Measurements from ENCODE around the gene DYNC2LI1.

Gene DYNC2LI1

DNA sequence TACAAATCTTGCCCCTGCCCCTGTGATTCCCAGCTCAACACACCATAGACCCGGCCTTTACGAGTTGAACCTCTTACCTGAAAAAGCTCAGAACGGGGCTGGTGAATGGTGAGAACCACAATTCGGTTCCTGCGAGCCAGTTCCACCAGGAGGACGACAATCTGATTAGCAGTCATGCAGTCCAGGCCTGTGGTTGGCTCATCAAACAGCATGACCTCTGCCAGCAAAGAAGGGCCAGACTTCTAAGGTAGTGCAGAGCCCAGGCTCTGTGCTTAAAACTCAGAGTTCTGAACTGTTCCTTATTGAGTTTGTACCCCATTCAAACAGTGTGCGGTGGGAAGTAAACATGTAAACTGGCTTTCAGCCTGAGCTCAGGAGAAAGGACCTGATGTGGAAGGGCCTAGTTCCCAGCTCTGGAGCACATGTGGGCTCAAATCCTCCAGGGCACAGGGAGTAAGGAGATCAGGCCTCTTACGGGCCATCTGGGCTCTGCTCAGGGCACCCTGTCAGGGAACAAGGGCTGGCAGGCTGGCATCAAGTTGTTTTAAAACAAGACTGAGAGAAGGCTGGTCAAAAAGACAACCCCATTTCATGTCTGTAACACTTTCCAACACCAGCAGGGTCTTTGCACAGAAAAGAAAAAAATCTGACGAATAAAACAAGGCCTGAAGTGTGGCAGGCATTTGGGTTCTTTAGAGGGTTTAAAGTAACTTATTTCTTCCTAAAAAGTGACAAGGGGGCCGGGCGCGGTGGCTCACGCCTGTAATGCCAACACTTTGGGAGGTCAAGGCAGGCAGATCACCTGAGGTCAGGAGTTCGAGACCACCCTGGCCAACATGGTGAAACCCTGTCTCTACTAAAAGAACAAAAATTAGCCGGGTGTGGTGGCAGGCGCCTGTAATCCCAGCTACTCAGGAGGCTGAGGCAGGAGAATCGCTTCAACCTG, 52.7 kb downstream of the DYNC2LI1 start:
- H3K27ac ChIP-seq = no peak overlapping the region
- no peak for DNase-seq
- no peak overlapping the region for H3K4me3 ChIP-seq (ENCODE audit: low read depth, low read length)
- H3K27me3 ChIP-seq (ENCODE audit: insufficient read depth, low read depth, severe bottlenecking) = no peaks in the 10 kb centered on the region
- H3K9me3 ChIP-seq (ENCODE audit: severe bottlenecking) = no peaks in the 10 kb centered on the region
- H3K36me3 ChIP-seq = no peaks in the 10 kb centered on the region
- TF ChIP-seq, protein P1, sequence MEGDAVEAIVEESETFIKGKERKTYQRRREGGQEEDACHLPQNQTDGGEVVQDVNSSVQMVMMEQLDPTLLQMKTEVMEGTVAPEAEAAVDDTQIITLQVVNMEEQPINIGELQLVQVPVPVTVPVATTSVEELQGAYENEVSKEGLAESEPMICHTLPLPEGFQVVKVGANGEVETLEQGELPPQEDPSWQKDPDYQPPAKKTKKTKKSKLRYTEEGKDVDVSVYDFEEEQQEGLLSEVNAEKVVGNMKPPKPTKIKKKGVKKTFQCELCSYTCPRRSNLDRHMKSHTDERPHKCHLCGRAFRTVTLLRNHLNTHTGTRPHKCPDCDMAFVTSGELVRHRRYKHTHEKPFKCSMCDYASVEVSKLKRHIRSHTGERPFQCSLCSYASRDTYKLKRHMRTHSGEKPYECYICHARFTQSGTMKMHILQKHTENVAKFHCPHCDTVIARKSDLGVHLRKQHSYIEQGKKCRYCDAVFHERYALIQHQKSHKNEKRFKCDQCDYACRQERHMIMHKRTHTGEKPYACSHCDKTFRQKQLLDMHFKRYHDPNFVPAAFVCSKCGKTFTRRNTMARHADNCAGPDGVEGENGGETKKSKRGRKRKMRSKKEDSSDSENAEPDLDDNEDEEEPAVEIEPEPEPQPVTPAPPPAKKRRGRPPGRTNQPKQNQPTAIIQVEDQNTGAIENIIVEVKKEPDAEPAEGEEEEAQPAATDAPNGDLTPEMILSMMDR (IDR thresholded peaks at IDR 0.05; ENCODE audit: low read depth, low read length) = no peak

DNA sequence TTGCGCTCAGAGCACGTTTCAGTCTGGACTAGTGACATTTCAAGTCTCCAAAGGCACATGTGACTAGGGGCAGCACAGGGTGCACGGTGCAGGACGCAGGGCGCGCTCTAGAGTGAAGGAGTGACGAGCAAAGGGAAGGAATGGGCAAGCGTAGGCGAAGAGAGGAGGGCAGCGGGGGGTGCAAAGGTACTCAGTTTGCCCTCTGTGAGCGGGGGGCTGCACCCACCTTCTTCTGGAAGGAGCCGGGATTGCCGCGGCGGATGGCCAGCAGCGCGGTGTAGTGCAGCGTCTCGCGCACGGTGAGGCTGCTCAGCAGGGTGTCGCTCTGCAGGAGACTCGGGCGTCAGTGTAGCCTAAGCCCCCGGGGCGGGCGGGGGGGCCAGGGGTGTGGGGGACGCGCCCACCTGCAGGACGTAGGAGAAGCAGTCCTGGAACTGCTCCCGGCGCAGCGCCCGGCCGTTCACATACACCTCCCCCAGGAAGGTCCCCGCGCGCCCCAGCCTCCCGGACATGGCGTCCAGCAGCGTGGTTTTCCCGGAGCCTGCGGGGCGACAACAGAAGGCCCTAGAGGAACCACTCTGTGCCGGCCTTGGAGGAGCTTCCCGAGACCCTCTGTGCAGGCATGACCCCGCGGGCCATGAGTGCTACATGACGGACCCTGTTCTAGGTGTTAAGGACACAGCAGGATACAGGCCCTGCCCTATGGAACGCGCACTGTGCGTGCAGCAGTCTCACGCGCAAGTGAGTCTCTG, 57.9 kb downstream of the DYNC2LI1 start:
- peak; percentile 43 for DNase-seq
- TF ChIP-seq, protein P1 (IDR thresholded peaks at IDR 0.05; ENCODE audit: low read depth, low read length) = no peak
- Histone ChIP-seq H3K36me3 (no peaks in the 10 kb centered on the region), H3K27me3 (ENCODE audit: insufficient read depth, low read depth, severe bottlenecking) (no peaks in the 10 kb centered on the region), H3K4me3 (ENCODE audit: low read depth, low read length) (peak overlapping the region; percentile 41), H3K27ac (no peak overlapping the region), H3K9me3 (ENCODE audit: severe bottlenecking) (no peaks in the 10 kb centered on the region)

DNA sequence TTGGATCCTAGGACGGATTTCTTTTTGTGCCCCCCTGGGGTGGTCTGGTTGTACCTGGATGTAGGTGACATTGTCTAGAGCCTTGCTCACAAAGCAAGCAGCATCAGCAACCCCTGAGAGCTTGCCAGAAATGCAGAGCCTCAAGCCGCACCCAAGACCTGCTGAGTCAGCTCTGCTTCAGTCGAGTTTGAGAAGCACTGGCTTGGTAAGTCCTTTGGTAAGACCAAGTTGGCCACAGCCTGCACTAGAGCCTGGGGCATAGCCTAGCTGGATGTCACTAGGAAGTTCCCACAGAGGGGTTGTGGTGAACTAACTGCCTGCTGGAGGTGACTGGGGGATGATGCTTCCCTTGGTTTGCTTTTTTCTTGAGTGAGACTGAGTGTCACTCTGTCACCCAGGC, 58.6 kb downstream of the DYNC2LI1 start:
- H3K4me3 ChIP-seq (ENCODE audit: low read depth, low read length) = no peak overlapping the region
- no peak for DNase-seq
- H3K9me3 ChIP-seq (ENCODE audit: severe bottlenecking) = no peaks in the 10 kb centered on the region
- no peaks in the 10 kb centered on the region for H3K27me3 ChIP-seq (ENCODE audit: insufficient read depth, low read depth, severe bottlenecking)
- H3K27ac ChIP-seq = no peak overlapping the region
- TF ChIP-seq, protein P1 (IDR thresholded peaks at IDR 0.05; ENCODE audit: low read depth, low read length) = no peak
- no peaks in the 10 kb centered on the region for H3K36me3 ChIP-seq

DNA sequence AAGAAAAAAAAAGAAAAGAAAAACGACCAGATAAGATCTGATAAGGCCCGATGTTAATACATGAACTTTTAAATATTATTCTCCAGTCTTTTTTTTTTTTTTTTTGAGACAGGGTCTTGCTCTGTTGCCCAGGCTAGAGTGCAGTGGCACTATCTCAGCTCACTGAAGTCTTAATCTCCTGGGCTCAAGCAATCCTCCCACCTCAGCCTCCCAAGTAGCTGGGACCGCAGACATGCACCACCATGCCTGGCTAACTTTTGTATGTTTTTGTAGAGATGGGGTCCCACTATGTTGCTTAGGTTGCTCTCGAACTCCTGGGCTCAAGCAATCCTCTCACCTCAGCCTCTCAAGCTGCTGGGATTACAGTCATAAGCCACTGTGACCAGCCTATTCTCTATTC, 63.2 kb downstream of the DYNC2LI1 start:
- H3K27me3 ChIP-seq (ENCODE audit: insufficient read depth, low read depth, severe bottlenecking) = no peaks in the 10 kb centered on the region
- TF ChIP-seq, protein P1 (IDR thresholded peaks at IDR 0.05; ENCODE audit: low read depth, low read length) = no peak
- H3K4me3 ChIP-seq (ENCODE audit: low read depth, low read length) = no peak overlapping the region
- no peaks in the 10 kb centered on the region for H3K9me3 ChIP-seq (ENCODE audit: severe bottlenecking)
- H3K36me3 ChIP-seq = no peaks in the 10 kb centered on the region
- H3K27ac ChIP-seq = no peak overlapping the region
- DNase-seq = no peak

DNA sequence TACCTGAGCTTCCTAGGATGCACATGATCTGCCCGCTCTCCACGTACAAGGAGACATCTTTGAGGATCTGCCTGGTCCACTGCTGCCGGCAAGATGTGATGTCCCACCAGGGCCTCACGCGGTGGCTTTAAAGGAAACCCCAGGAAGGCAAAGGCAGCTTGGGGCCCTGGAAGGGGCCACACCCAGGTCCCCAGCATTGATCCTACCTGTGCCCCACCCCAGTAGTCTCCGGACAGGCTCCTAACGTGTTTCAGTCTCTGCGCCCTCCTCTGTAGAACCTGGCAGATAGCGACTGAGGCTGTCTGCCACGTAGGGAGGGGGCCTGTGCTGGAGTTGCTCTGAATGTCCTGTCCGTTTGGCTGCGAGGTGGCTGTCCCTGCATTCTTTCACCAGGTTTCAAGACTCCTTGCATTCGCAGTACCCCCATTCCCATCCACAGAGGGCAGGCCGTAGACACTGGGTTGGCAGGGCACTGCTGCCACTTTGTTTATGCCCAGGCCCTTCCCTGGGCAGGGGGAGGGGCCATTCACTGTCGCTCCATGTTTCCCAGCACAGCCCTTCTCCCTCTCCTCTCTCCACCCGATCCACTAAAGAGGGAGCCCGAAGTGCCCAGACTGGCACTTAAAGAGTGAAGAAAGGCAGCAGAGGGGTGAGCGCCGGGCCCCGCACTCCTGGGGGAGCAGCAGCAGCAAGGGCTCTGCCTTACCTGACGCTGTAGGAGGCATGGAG, 64.2 kb downstream of the DYNC2LI1 start:
- TF ChIP-seq, protein P1 (IDR thresholded peaks at IDR 0.05; ENCODE audit: low read depth, low read length) = no peak
- H3K4me3 ChIP-seq (ENCODE audit: low read depth, low read length) = no peak overlapping the region
- H3K36me3 ChIP-seq = no peaks in the 10 kb centered on the region
- DNase-seq = no peak
- H3K27me3 ChIP-seq (ENCODE audit: insufficient read depth, low read depth, severe bottlenecking) = no peaks in the 10 kb centered on the region
- no peaks in the 10 kb centered on the region for H3K9me3 ChIP-seq (ENCODE audit: severe bottlenecking)
- H3K27ac ChIP-seq = no peak overlapping the region
